T follicular helper cell (primary cell): ENCODE data around the gene ZNF593OS.

Experiments
- DNase-seq: peaks from one replicate; pipeline ENCODE4 v3.0.0-alpha.2; 2020; ENCODE audit warnings: low read depth
- total RNA-seq, 2 experiments: gene quantifications; one replicate each; lab custom pipeline; 2026; lab: John Stamatoyannopoulos, UW

Gene ZNF593OS
- 0 reads per million in 2 experiments for total RNA-seq

DNA sequence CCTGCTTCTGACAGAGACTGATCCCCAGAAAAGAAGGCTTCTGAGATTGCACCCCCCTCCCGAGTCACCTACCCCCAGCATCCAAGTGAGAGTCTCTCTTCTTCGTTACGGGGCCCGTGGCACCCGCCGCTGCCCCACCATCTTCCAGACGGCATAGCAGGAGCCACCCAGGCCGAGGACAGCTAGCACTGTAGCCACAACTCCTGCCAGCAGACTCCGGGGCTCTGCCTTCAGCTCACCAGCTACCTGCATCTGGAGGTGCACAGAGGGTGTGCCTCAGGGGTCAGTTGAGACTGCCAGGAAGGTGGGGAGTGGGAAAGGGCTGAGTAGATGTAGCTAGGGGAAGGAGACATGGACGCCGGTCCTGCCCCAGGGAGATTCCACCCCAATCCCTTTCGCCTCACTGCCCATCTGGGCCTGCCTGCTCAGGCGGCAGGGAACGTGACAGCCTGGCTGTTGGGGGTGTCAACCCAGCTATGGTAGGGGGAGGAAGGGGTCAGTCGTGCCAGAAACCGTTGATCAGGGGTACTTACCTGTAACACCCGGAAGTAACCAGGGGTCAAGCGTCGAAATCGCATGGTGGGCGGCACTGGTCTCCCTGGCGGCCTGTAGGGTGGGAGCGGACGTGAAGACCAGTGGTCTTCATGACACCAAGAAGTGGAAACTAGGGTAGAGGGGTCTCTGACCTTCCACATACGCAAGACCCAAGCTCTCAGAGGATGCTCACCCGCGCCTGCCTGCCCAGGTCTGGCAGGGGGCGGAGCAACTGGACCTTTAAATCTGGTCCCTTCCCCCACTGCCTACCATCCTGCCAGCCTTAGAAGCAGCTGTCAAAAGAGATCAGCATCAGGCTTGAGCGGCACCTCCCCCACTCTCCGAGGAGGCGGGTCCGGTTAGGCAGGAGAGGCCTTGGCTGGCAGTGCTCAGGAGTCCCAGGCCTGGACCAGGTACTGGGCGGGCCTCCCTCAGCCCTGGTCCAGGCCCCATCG is at the start of gene ZNF593OS:
TSS of gene ZNF593OS (minus strand) at position 749 of the 989 bp plus-strand sequence. CDS start at position 578, 171 bp downstream.
- no peak for DNase-seq

DNA sequence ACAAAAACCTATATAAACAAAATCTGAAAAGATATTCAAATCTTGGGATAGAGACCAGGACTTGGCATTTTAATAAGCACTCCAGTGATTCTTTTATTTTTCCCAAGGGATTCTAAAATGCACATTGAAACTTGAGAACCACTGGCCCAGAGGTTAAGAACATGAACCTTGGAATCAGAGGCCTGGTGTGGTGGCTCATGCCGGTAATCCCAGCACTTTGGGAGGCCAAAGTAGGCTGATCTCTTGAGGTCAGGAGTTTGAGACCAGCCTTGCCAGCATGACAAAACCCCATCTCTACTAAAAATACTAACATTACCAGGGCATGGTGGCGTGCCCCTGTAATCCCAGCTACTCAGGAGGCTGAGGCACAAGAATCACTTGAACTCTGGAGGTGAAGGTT is 49.5 kb upstream of the ZNF593OS start:
- no peak for DNase-seq

- no peak for DNase-seq
Measured at GRCh38 chr1:26220199-26220912, 48.7 kb upstream of the ZNF593OS start.

- DNase-seq = no peak
Measured at GRCh38 chr1:26218906-26219494, 47.4 kb upstream of the ZNF593OS start.

GRCh38 chr1:26215246-26215645 is 43.6 kb upstream of the ZNF593OS start:
- no peak for DNase-seq

DNA sequence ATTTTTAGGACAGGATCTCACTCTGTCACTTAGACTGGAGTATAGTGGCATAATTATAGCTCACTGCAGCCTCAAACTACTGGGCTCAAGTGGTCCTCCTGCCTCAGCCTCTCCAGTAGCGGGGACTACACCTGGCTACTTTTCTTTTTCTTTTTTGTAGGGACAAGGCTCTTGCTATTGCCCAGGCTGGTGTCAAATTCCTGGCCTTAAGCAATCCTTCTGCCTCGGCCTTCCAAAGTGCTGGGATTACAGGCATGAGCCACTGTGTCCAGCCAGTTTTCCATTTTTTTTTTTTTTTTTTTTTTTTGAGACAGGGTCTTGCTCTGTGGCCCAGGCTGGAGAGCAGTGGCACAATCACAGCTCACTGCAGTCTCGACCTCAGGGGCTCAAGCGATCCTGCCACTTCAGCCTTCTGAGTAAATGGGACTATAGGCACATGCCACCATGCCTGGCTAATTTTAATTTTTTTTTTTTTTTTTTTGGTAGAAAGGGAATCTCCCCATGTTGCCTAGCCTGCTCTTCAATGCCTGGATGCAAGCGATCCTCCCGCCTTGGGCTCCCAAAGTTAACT is 41.8 kb upstream of the ZNF593OS start:
- no peak for DNase-seq

GRCh38 chr1:26212726-26213125 is 41.1 kb upstream of the ZNF593OS start:
- DNase-seq = no peak

GRCh38 chr1:26210147-26210870 is 38.7 kb upstream of the ZNF593OS start:
- no peak for DNase-seq

GRCh38 chr1:26203642-26204318 is 32.1 kb upstream of the ZNF593OS start:
- no peak for DNase-seq

GRCh38 chr1:26200413-26200812 is 28.8 kb upstream of the ZNF593OS start:
- no peak for DNase-seq

DNA sequence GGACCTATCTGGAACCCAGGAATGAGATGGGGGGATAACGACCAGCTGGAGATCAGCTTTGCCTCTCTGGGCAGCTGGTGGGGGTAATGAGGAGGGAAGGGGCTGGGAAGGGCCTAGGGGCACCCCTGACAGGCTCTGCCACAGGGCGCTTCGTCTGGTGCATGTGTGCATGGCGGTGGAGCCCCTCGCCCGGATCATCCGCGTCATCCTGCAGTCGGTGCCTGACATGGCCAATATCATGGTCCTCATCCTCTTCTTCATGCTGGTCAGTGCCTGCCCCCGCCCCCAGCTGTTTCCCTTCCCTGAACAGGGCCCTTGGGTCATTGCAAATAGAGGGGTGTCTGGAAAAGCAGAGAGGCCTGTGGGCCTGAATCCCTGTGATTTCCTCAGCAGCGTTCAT is 26.2 kb upstream of the ZNF593OS start:
- no peak for DNase-seq

DNA sequence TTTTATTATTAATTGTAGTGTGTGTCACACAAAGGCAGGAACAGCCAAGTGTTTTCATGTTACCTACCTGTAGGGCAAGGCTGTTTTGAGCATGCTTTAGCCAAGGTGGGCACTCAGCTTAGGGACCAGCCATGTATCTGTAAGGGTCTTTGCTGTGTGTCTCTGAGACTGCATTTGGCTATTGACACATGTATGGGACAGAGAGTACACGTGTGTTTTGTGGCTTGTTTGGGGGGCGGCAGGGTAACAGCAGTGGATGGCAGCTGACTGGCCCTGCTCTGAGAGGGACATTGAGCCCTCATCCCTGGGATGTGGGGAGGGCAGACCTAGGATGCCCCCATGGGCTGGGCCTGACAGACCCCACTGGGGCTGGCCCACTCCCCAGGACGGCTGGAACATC is 25.7 kb upstream of the ZNF593OS start:
- no peak for DNase-seq

GRCh38 chr1:26195805-26196204 is 24.2 kb upstream of the ZNF593OS start:
- DNase-seq = no peak

GRCh38 chr1:26191739-26192138 is 20.1 kb upstream of the ZNF593OS start:
- no peak for DNase-seq

DNA sequence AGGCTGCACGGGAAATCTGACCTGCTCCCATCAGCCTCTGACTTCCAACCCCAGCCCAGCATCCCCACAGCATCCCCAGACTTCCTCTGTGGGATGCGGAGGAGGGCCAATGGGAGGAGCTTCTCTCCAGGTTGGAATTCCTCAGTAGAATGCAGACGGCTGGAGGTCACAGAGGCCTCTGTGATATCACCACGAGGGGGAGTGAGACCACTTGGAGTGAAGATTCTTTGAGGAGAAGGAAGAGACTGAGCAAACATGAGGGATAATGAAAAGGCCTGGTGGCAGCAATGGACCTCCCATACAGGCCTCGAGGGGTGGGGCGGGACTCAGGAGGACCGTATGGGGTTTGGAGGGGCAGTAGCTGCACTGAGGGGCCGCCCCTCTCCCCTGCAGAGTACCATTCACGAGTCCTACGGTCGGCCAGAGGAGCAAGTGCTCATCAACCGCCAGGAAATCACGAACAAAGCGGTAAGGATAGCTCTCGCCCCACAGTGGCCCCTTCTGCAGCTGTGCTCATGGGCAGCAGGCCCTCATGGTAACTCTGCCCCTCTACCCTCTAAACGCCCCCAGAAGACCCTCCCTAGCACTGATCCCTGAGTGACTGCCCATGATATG is 18.8 kb upstream of the ZNF593OS start, which contains the start of gene CATSPER4:
TSS of gene CATSPER4 (plus strand) at position 230 of the 615 bp plus-strand sequence. CDS start at position 256, 26 bp downstream.
- DNase-seq = no peak

DNA sequence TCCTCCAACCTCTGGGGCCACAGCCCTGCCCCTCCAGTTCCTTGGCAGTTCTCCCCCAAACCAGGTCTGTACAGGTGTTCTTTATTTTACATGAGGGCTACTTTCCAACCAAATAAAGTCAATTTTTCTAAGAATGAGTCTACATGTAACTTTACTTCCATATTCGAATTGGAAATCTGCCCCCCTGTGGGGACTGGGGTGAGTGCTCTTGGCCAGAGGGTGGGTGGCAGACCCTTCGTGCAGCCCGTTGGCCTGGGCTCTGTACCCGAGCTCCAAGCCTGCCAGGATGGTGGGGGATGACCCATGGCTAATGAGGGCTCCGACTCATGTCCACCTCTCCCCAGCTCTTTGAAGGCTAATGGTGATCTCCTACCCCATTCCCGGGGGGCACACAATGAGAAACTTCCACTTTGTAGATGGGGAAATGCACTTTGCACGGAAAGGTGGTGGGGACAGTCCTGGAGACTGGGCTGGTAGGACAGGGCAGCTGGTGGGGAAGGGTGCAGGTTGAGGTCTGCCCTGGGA is 18.2 kb upstream of the ZNF593OS start:
- DNase-seq = no peak

DNA sequence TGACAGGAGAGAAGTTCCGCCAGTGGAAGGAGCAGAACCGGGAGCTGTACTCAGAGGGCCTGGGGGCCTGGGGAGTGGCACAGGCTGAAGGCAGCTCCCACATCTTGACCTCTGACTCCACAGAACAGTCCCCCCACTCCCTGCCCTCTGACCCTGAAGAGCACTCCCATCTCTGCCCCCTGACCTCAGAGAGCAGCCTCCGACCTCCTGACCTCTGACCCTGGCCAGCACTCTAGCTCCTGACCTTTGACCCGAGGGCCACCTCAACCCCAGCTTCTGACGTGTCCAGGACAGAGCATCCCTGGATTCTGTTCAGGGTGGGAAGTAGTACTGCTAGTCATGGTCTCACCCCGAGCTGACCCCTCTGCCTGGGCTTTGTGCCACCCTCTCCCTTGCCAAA is 17.7 kb upstream of the ZNF593OS start:
- no peak for DNase-seq

GRCh38 chr1:26188477-26188876 is 16.8 kb upstream of the ZNF593OS start:
- no peak for DNase-seq

DNA sequence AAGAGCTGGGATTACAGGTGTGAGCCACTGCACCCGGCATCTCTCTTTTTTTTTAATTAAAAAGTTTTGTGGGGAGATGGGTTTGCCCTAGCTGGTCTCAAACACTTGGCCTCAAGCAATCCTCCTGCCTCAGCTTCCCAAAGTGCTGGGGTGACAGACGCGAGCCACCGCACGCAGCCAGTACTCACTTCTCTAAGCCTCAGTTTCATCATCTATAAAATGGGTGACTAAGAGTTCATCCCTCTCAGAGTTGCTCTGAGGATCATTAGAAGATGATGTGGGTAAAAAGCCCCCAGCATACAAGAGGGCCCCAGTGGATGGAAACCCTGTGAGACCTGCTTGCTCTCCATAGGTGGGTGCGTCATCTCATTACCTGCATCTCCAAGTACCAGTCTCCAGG is 16.2 kb upstream of the ZNF593OS start:
- no peak for DNase-seq

DNA sequence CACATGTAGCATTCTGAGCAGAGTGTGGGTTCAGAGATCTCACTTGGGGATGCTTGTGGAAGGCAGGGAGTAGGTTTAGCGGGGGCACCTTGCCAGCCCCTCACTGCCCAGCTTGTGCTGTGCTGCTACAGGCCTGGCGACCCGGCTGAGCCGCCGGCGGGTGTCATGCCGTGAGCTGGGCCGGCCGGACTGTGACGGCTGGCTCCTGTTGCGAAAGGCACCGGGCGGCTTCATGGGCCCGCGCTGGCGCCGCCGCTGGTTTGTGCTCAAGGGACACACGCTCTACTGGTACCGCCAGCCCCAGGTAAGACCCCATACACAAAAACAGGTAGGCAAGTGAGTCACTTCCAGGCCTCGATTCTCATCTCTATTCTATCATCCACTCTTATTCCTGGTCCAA is 13.3 kb upstream of the ZNF593OS start:
- DNase-seq = no peak
